Testis (tissue), 3 donors: Measurements from ENCODE around the gene TOGARAM1. TPM values are rescaled to one million over a fixed set of nuclear protein-coding genes. Genes with fewer than 3 reads are reported as not detected.

ENCODE experiments used
- DNase-seq: peaks from one replicate; pipeline ENCODE4 v3.0.0-alpha.2; 2019
- H3K27ac ChIP-seq, 2 donors: fragments of 200-600 bp; sonication (generic); one replicate each; pipeline ENCODE4 v1.5.1; 2019
- H3K27me3 ChIP-seq: fragments of 200-600 bp; sonication (generic); one replicate; pipeline ENCODE4 v1.5.1; 2019
- H3K36me3 ChIP-seq: fragments of 200-600 bp; sonication (generic); one replicate; pipeline ENCODE4 v1.5.1; 2017; ENCODE audit warnings: low read depth; ENCODE audit errors: missing control alignments
- H3K4me1 ChIP-seq: fragments of 200-600 bp; sonication (generic); one replicate; pipeline ENCODE4 v1.5.1; 2019
- H3K4me3 ChIP-seq, 2 donors: fragments of 200-600 bp; sonication (generic); one replicate each; pipeline ENCODE4 v1.5.1; 2017 to 2019
- H3K9me3 ChIP-seq: fragments of 200-600 bp; sonication (generic); one replicate; pipeline ENCODE4 v1.5.1; 2017
- CTCF ChIP-seq, 3 experiments: fragments of 450-650 bp in 2 of 3; fragments of 200-600 bp in 1 of 3; sonication (generic) in 1 of 3; IDR thresholded peaks; one replicate each; pipeline ENCODE4 v1.5.1; 2016 to 2019; ENCODE audit warnings: antibody characterized with exemption in 3 of 3, mild to moderate bottlenecking in 2 of 3, moderate library complexity in 1 of 3
- POLR2A ChIP-seq: fragments of 450-650 bp; IDR thresholded peaks from one replicate; pipeline ENCODE4 v1.6.1; 2017; ENCODE audit warnings: antibody characterized with exemption, mild to moderate bottlenecking, moderate library complexity
- WGBS, 2 donors: methylation state at CpG; one replicate each; pipeline ENCODE4 v1.1.5; 2018; 5-methylcytosine and 5-hydroxymethylcytosine counted together
- intact Hi-C: fragments of 100-400 bp; cut with DNase I; formaldehyde crosslinking; loops from one replicate; pipeline ENCODE4 v1.15.1; 2023; ENCODE audit warnings: low total_unique reads
- polyA plus RNA-seq: library from polyadenylated mRNA; stranded (reverse); fragments of 350-450 nt; fragmentation: Illumina TruSeq; extraction: RNeasy Lipid Tissue Mini Kit (QIAGEN cat#74804); gene quantifications from one replicate; pipeline ENCODE4 v1.2.3, GENCODE V29; 2014; ENCODE audit warnings: low read depth, low replicate concordance; ENCODE audit not compliant: insufficient read depth
- total RNA-seq, 2 donors: library from RNA; depleted of rRNA; stranded (reverse); fragments of >200 nt; gene quantifications; one replicate each; pipeline ENCODE4 v1.2.3, GENCODE V29; 2016

TOGARAM1 gene
- total and polyA plus RNA-seq, 3 donors from 2014 or later: 16.6 to 33.0 (median 32.6) TPM

GRCh38 chr14:45104561-45104960, 142.6 kb downstream of the TOGARAM1 start:
- DNase-seq: no peak
- TF ChIP-seq POLR2A: no peak
- TF ChIP-seq CTCF (IDR thresholded peaks at IDR 0.05): no peak
- no peaks in the 10 kb centered on the region for H3K4me1 ChIP-seq
- whole genome bisulfite sequencing, 2 donors: 88 to 96% methylated on average over 1 of the region's 1 CpG
- H3K9me3 ChIP-seq: no peaks in the 10 kb centered on the region
- H3K27me3 ChIP-seq: no peaks in the 10 kb centered on the region
- intact Hi-C loops: no loop called here
- no peak overlapping the region for H3K4me3 ChIP-seq
- no peak overlapping the region for H3K27ac ChIP-seq
- H3K36me3 ChIP-seq: no peaks in the 10 kb centered on the region

- no peaks in the 10 kb centered on the region for H3K36me3 ChIP-seq
- H3K4me1 ChIP-seq: no peaks in the 10 kb centered on the region
- no peaks in the 10 kb centered on the region for H3K27me3 ChIP-seq
- TF ChIP-seq CTCF (IDR thresholded peaks at IDR 0.05) (no peak), POLR2A (no peak)
- H3K27ac ChIP-seq: no peak overlapping the region
- DNase-seq: no peak
- H3K9me3 ChIP-seq: no peaks in the 10 kb centered on the region
- WGBS, 2 donors: 84 to 85% methylated on average over 6 of the region's 6 CpGs
- intact Hi-C loops: no loop called here
- no peak overlapping the region for H3K4me3 ChIP-seq
Observed at GRCh38 chr14:45112896-45113781, 151.1 kb downstream of the TOGARAM1 start.

- Histone ChIP-seq H3K27me3 (no peaks in the 10 kb centered on the region), H3K36me3 (no peaks in the 10 kb centered on the region), H3K4me1 (no peaks in the 10 kb centered on the region), H3K27ac (no peak overlapping the region), H3K9me3 (no peaks in the 10 kb centered on the region), H3K4me3 (no peak overlapping the region)
- no peak for TF ChIP-seq POLR2A
- TF ChIP-seq CTCF (IDR thresholded peaks at IDR 0.05): no peak
- intact Hi-C loops: no loop called here
- DNase-seq: no peak
- 66 to 74% methylated on average over 3 of the region's 3 CpGs for WGBS, 2 donors
Observed at GRCh38 chr14:45114327-45114726, 152.3 kb downstream of the TOGARAM1 start.

- H3K9me3 ChIP-seq: no peaks in the 10 kb centered on the region
- no peak for TF ChIP-seq POLR2A
- no peak for TF ChIP-seq CTCF (IDR thresholded peaks at IDR 0.05)
- H3K4me1 ChIP-seq: no peaks in the 10 kb centered on the region
- H3K4me3 ChIP-seq: no peak overlapping the region
- WGBS, 2 donors: 58 to 67% methylated on average over 6 of the region's 6 CpGs
- no peaks in the 10 kb centered on the region for H3K36me3 ChIP-seq
- H3K27me3 ChIP-seq: no peaks in the 10 kb centered on the region
- no peak overlapping the region for H3K27ac ChIP-seq
- intact Hi-C loops: no loop called here
- no peak for DNase-seq
Observed at GRCh38 chr14:45118594-45118993, 156.6 kb downstream of the TOGARAM1 start.

- Histone ChIP-seq H3K4me1 (no peaks in the 10 kb centered on the region), H3K4me3 (no peak overlapping the region), H3K36me3 (no peaks in the 10 kb centered on the region), H3K27me3 (no peaks in the 10 kb centered on the region), H3K27ac (no peak overlapping the region), H3K9me3 (no peaks in the 10 kb centered on the region)
- intact Hi-C loops: no loop called here
- TF ChIP-seq CTCF (IDR thresholded peaks at IDR 0.05) (no peak), POLR2A (no peak)
- DNase-seq: no peak
- WGBS, 2 donors: 55 to 79% methylated on average over 1 of the region's 1 CpG
Observed at GRCh38 chr14:45120096-45120495, 158.1 kb downstream of the TOGARAM1 start.
